Activated CD4-positive, CD25-positive, alpha-beta regulatory T cell (primary cell): Measurements from ENCODE around the gene USP22.
A peak's percentile ranks its signal among the peaks of the same experiment; 100 is the strongest.

Source experiments
- DNase-seq, 4 experiments: peaks; one replicate each; lab custom pipeline; 2025; lab: John Stamatoyannopoulos, UW

Gene USP22

DNA sequence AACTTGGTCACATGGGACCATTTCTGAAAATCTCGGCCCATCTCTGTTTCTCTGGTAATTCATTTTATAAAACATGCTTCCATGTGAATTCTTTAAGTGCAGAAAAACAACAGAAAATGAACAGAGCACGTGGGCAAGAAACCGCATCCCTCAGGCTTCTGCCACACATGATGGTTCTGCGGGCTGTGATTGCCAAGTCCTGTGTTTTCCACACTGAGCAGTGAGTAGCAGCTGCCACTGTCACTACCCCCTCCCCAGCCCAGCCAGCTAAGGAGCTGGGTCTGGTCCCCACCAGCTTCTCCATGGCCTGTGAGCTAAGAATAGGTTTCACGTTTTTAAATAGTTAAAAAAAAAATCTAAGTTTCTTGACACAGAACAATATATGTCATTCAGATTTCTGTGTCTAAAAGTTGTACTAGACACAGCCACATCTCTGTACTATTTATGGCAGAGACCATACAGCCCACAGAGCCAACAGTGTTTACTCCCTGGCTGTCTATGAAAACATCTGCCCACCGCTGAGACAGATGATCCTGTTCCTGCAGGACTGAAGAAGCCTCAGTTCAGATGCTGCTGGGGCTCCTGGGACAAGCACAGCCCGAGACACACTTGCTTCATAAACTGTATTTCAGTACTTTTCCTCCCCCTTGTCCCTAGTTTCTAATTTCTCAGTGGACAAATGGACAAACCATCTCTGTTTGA lies 41.5 kb downstream of the USP22 start:
- no peak for DNase-seq

DNA sequence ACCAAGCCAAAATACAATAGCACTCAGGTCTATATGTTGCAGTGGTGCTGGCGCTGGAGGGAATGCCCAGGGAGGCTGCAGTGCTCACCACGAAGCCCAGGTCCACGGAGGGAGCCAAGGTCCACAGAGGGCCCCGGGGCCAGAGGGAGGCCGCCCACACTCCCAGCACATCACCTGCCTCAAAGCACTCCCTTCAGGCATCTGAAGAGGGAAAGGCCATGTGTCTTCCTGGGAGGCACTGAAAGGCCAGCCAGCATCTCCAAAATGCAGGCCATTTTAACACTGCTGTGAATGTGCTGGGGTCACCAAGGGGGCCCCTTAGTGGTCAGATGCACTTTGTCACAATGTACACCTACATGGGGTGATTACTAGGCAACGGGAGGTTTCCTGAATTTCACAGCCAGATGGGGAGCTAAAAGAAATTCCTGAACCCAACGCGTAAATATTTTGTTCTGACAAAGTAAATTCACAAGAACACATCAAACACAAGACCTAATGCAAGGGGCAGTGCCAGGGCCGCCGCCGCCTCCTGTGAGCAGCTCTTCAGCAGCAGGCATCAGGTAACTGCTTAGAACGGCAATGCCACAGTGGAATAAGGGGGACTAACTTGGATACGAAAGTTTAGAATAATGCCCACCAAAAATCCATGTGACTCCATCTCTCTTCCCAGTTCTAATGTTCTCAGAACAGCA lies 42.8 kb downstream of the USP22 start:
- DNase-seq, result no peak

DNA sequence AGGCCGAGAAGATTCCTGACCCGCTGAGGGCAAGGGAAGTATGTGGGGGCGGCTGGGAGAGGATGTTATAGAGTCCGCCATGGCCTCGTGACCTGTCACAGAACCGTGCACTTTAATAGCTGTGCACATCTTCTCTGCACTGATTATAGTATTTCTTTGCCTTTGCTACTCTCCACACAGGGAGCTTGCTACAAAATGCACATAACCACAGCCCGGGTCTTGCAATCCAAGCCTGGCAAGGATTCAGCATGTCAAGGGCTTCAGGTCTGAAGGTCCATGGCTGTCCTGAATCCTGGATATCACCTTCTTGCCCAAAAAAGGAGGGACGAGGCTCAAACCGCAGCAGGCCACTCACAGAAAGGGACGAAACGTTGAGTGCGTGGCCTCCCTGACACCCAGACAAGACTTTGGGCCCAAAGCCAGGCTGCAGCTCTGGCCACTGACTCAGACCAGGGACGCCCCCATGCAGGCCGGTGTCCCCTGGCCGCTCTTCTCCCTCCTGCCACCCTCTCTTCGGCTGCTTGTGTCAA lies 43.7 kb downstream of the USP22 start:
- DNase-seq, result no peak

DNA sequence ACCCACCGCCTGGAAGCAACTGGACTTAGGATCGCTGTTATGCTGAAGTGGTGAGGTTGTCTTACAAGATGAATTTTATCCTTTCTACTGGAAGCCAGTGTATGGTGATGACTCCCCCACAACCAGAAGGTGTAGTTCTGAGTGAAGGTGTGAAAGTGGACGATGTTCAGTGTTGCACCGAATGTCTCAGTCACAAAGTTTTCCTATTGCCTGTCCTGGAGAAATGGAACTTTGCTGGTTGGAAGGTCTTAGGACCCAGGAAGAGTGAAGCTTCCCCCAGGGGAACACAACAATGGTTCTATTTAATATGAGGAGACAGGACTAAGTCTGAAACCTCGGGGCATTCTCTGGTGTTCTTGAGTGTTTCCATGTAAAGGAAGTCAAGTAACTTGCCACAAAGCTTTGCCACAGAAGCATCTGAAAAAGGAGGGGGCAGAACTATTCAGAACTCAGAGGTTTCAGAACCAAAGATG lies 44.2 kb downstream of the USP22 start:
- DNase-seq, result no peak

DNA sequence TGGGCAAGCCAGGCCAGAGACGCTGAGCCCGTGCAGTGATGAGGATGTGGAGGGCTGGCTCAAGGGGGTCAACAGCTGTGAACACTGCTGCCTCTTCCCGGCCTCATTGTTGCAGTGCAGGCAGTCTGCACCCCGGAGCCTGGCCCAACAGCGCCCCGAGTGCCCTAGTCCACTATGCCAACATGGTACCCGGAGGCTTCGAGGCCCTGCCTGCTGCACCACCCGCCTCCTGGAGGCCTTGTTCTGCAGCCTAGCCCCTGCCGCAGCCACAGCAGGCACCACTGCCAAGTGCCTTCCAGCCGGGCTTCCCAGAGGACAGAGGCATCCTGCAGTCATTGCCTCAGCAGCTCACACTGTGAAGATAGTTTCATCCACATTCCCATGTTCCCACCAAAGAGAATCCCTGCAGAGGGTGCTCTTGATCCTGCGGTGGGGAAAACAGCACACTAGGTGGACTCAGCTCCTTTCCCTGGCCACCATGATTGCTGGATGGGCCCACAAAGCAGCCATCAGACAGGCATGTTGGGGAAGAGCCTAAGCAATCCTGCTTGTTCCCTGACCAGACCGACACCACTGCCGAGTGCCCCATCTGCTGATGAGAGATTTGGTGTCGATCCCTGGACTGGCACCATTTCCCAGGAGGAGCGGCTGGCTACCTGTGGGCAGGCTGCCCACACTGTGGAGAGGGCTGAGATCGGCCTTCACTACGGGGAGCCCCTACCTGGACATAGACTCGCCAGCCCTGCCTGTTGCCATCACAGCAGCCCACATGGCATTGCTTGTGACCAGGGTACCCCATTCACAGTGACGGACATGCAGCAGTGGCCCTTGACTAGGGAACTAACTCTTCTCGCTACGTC lies 44.9 kb downstream of the USP22 start:
- DNase-seq, result no peak

DNA sequence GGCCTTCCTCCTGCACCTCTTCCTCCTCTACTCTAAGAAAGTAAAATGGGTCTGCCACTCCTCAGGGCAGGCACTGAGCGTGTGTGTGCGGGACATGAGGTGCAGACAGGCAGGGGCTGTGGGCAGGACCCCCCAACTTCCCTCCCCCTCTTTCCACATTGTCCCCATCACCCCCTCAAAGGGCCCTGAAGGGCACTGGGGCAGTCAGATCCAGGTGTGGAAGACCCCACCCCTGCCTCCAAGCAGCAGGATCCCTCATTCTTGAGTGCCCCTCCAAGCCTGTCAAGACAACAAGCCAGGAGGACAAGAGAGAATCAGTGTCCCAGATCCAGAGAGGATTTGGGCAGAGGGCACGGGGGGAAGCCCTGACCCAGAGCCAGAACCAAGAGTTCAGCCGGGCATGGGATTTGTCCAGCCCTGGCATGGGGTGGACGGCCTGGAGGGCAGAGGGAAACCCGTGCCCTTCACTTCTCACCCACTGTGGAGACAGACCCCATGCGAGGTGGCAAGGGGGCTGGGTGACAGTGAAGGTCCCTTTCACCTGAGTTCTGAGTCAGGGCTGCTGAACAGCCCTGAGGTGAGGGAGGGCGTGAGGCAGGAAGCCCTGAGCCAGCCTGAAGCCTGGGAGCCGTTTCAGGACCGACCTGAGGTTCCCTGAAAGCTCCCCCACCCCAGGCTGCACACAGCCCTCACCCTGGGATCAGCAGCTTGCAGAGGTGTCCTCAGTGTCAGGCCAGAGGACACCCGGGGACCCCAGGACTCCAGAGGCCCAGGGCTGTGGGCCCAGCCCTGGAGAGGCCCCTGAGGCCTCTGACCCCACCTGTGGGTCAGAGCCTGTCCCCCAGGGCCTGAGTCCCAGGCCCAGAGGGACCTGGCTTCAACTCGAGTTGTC lies 45.8 kb downstream of the USP22 start:
- no peak for DNase-seq

DNA sequence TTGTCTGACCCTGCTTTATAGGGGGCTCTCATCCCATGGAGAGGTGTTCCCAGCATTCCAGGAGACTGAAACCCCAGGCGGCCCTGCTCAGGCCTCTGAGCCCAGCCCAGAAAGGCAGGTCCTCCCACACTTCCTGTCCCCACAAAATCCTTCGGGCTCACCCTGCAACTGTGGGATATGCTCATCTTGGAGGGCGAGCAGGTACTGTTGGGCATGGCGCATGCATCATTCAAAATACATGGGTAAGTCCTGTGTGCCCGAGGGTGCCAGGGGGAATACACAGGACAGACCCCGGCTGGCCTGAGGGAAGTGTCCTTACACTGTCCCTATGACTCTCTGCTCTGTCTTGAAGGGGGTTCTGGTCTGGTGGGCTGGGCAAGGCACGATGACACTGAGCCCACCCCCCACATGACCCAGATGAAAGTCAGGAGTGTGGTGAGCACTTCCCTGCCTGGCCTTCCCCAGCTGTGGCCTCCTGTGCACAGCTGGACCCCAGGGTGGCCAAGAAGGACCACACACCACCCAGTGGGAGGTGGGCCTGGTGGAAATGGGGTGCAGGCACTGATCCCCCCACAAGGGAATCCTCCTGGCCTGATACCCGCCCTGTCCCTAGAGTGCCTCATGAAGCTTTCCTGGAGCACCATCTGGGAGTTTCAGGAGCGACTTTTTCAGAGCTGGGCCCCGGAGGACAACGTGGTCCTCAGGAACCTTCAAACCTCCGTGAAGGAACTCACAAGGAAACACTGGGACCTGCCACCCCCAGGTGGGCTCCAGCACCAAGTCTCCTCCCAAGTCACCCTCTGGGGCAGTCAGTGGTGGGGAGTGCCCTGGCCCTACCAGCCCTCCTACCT lies 46.7 kb downstream of the USP22 start:
- DNase-seq, result no peak

DNA sequence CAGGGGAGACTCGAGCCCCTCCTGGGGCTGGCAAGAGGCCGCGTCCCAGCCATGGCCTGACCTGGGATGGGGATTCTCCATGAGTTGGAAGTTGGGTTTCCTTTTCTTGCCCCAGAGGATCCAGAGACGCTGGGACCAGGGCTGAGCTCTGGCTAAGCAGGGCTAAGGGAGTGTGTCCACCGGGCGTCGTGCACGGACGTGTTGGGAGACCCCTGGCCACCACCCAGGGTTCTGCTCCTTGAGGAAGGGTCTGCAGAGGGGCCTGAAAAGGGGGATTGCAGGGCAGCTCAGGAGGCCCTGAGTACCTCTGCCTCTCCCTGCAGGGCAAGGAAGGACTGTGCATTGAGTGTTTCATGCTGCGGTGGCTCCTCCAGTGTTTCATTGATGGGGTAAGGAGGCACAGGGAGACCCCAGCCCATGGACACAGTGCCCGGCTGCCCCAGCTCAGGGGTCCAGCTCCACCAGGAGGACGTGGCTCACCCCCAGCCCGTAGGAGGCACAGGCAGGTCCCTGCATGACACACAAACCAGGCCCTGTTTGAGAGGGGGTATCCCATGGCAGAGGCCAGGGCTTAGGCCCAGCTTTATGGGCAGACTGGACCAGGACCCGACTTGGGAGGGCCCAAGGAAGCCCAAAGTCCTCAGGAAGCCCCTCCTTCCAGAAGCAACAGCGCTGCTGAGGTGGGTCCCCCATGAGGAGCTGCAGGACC lies 47.5 kb downstream of the USP22 start:
- no peak for DNase-seq

DNA sequence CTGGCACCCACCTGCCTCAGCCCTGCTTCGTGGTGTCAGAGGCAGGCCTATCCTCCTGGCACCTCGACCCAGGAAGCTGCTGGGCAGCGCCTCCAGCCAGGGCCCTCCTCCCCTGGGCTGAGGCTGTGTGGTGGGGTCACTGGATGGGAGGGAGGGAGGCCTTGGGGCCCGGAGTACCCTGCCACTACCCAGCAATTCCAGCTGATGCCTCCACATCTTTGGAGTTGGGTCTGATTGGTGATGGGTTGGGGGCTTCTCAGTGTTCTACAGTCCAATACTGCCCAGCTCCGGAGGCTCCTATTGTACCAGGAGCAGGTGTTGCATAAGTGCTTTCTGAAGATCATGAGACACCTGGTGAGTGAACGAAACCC lies 48.0 kb downstream of the USP22 start:
- DNase-seq, result no peak

DNA sequence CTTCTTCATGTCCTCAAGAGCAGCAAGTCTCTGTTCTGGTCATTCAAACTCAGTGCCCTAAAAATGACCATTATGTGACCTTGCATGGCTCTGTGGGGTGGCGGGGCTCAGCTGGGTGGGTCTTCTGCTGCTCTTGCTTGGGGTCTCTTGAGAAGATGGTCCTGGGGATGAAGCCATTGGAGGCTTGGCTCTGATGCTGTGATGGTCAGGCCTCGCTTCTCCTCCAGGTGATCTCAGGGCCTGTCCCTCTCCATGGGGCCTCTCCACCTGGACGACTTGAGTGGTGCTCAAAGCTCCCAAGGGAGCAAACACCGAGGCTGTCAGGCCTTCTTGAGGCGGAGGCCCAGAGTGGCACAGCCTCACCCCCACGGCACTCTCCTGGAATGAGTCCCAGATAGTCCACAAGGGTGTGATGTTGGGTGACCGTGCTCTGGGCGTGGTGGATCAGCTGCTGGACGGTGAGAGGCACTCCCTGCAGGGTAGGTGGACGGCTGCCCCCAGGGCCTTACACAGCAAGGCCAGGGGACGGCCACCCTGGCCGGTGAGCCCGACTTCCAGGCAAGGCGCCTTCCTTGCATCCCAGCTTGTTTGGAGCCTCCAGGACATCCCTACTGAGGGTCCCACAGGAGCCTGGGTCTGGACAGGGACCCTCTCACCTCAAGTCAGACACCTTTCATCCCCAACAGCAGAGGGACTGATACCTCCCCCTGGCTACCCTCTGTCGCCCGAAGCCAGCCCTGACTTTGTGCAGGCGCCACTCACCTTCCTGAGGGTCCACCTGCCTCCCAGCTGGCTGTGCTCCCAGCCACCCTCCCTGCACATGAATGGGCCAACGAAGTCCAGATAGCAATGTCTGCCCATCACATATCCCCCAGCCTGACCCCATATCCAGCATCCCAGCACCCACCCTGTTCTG lies 48.7 kb downstream of the USP22 start:
- DNase-seq, result no peak

DNA sequence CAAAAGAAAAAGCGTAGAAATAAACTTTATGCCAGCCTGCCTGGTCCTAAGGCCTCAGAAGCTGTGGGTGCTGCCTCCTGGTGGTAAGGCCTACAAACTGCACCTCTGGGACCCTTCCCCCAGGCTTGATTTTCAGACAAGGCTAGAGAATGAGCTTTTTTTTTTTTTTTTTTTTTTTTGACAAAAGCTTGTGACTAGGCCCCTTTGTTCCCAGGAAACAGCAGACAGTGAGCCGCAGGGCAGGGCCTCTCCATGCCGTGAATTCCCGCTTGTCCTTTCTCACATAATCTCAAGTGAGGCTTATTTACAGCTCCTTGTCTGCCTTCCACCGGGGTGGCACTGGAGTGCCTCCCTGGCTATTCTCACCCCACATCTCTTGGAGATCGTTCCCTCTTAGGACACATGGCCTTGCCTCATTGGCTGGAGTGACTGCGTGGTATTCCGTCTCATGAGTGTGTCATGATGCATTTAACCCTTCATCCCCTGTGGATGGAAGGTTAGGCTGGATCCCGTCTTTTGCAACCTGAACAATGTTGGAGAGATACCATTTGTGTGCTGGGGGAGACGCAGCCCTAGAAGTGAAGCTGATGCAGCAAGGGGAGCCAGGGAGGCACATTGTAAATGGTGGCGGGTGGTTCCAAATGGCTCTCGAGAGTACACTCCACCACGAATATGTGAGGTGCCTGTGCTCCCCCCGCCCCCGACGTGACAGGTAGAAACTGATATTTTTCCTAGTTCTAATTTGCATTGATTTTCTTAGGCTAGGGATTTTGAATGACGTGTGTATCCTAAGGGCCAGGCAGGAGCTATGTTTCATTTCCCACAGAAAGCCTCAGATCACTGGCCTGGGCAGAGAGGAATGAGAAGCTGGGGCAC lies 49.6 kb downstream of the USP22 start:
- peak in 3 of 4 experiments; percentile 18 to 32 (median 22) for DNase-seq

DNA sequence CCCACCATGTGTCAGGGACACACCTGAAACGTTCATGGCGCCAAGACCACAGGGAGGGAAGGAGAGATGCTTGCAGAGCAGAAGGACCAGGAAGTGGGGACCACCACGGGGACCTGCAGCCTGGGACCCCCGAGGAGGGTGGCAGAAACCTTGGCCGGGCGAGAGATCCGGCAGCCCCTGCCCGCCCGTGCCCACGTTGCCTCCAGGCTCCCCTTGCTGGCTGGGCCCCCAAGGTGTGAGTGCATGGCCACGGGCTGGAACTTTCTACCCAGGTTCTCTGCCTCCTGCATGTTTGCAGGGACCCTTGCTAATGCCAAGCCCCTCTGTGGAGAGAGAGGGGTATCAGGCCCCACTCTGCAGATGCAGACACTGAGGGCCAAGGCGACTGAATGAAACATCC lies 50.4 kb downstream of the USP22 start:
- no peak for DNase-seq

DNA sequence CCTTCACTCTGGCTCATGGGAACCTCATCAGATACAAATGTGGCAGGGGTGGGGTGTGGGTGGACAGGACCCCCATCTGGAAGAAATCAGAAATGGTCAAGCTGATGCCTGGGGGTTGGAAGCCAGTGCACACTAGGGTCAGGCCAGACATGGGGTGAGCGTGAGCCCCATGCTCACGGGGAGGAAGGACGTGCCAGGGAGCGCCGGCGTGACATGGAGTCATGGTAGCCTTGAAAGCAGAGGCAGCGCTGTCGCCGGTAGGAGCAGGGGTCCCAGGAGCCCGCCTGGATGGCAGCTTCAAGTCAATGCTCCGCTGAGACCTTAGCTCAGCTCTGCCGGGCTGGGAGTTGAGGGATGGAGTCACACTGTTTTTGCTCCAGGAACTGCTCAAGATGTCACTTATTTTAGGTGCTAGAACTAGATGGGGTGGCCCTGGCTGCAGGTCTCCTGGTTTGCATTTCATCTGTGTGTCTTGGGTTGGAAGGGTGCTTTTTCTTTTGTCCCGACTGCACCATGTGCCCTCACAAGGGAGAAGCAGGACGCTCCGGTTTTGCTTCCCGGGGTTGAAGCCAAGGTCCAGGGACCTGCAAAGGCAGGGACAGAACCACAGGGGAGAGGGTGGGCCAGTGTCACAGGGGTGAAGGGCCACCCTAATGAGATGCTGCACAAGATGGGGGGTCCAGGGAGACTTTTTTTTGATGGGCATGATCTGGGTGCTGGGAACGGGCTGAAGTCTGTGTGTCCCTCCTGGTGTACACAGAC lies 51.4 kb downstream of the USP22 start:
- no peak for DNase-seq

DNA sequence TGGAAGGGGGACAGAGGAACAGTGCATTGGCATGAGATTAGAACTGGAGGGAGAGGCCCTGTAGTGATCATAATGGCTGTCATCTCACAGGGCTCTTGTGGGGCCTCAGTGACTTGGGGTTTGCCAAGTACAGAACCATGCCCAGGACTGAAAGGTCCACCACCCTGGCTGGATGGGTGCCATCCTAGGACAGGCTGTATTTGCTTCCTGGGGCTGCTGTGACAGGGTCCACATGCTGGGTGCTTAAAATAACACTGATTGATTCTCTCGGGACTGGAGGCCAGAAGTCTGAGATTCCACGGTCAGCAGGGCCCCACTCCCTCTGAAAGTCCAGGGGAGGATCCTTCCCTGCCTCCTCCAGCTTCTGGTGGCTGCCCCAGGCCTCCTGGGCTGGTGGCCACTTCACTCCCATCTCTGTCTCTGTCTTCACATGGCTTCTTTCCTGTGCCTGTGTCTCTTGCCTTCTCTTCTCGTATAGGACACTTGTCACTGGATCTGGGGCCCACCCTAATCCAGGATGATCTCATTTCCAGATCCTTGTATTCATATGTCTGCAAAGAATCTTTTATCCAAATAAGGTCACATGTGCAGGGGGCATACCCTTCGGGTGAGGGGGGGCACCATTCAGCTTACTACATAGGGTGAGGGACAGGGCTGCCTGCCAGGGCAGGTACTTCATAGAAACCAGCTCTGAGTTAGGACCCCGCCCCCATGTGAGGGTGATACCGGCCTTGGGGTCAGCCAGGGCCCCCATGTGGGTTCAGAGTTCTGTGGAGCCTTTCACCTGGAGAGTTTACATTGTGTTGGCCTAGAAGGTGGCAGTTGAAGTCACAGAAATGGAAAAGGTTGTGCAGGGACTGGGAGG lies 52.6 kb downstream of the USP22 start:
- no peak for DNase-seq

DNA sequence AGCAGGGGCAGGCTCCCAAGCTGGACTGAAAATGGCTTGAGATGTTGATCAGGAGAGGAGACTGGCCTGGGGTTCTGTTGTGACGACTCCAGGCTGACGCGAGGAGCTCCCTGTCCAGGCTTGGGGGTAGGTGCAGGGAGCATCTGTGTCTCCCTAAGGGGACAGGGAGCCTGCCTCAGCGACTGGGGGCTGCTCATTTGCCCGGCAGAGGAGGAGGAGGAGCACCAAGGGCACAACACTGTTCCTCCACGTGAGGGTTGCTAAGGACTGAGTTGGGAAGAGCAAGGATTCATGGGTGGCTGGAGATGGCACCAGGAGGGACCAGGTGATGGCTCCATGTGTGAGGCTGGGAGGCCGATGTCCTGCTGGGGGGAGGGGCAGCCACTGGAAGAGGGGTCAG lies 53.3 kb downstream of the USP22 start:
- DNase-seq, result no peak

DNA sequence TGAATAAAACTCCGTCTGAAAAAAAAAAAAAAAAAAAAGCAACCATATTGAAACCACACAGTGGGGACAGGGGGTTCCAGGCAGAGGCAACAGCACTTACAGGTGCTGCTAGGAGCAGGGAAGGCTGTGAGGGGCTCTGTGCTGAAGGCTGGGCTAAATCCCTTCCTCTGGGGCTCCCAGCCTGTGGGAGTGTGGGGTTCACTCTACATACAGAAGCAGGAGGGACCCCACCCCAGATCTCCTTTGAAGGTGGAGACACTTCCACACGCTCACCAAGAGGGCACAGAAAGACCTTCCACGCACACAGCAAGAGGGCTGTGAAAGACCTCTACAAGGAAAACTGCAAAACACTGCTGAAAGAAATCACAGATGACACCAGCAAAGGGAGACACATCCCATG lies 53.9 kb downstream of the USP22 start:
- no peak for DNase-seq
